ENCODE data around the gene TMEM82. TPM values are rescaled to one million over a fixed set of nuclear protein-coding genes. Genes with fewer than 3 reads are reported as not detected.

Gene TMEM82
- total RNA-seq, 1 experiment from 2014 or later: not detected

DNA sequence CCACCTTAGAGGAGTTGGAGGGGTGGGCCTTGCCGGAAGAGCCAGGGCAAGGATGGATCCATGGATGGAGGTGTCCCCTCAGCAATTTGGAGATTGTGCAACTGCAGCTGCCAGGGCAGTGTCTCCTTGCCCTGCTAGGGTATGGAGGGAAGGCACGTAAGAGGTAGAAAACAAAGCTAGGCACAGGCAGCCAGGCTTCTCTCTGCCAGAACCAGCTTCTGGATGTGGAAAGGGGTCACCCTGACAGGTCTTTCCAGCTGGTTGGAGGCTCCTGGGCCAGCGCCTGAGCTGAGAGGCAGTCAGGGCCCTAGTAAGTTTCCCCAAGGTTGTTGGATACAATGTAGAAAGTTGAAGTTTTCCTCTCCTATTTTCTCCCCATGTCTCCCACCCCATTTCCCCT, 21.4 kb upstream of the TMEM82 start:
- DNase-seq (ENCODE audit: low spot score): no peak

DNA sequence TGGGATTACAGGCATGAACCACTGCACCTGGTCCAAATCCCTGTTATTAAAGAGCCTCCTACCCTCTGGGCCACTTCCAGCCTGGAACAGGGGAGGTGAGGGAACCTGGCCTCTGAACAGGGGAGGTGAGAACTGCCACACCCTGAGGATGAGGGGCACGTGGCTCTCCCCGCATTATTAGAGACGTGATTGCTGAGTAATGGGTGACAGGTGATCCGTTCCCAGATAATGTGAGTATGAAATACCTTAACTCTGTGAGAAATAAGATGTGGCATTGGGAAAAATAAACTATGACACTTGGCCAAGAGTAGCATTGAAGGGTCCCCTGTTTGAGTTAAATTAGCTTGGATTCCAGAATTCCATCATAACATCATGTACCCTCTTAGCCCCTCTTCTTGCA, 19.9 kb upstream of the TMEM82 start:
- no peak for DNase-seq (ENCODE audit: low spot score)

DNA sequence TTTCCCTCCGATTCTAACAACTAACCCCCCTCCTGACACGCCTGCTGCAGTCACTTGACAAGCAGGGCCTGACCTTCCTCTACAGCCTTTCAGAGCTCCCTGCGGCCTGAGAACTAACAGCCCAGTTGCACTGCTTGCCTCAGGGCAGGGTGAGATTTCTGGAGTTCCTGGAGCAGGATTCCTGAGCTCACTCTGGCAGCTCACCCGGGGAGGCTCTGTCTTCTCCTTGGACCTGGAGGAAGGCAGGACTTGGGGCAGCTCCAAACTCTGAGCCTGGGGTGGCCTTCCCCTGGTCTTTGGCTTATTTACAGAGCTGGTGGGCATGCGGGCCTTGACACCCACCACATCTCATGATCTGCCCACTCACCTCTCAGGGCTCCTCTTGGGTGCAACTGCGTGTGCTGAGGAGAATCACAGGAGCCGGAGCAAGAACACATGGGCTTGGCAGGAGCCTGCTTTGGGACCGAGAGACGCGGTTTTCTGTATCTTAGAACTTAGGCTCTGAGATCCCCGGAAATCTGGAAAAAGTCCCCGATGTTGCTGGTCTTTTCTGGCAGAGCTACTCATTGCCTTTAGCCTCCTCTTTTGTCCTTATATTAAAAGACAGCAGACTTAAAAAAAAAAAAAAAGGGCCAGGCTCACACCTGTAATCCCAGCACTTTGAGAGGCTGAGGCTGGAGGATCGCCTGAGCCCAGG, 19.3 kb upstream of the TMEM82 start:
- DNase-seq (ENCODE audit: low spot score): no peak

DNA sequence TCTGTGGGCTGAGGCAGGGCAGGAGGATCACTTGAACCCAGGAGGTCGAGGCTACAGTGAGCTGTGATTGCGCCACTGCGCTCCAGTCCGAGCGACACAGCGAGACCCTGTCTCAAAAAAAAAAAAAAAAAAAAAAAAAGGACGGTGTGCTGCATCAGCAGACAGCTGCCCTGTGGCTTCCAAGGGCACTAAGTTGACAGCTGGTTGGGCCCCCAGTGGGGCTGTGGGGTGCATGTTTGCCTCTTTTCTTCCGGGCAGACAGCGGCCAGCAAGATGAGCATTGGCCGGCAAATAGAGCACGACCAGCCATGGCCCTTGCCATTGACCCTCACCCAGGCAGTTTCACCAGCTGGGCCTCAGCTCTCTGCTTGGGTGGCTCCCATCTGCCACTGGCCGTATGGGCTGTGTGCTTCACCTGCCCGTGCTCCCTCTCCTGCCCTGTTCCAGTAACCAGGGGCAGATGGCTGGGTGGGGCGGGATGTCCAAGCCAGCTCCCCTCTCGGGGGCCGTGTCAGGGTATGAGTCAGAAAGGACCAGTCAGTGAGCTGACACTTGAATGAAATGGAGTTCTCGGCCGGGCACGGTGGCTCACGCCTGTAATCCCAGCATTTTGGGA, 18.6 kb upstream of the TMEM82 start:
- no peak for DNase-seq (ENCODE audit: low spot score)

DNA sequence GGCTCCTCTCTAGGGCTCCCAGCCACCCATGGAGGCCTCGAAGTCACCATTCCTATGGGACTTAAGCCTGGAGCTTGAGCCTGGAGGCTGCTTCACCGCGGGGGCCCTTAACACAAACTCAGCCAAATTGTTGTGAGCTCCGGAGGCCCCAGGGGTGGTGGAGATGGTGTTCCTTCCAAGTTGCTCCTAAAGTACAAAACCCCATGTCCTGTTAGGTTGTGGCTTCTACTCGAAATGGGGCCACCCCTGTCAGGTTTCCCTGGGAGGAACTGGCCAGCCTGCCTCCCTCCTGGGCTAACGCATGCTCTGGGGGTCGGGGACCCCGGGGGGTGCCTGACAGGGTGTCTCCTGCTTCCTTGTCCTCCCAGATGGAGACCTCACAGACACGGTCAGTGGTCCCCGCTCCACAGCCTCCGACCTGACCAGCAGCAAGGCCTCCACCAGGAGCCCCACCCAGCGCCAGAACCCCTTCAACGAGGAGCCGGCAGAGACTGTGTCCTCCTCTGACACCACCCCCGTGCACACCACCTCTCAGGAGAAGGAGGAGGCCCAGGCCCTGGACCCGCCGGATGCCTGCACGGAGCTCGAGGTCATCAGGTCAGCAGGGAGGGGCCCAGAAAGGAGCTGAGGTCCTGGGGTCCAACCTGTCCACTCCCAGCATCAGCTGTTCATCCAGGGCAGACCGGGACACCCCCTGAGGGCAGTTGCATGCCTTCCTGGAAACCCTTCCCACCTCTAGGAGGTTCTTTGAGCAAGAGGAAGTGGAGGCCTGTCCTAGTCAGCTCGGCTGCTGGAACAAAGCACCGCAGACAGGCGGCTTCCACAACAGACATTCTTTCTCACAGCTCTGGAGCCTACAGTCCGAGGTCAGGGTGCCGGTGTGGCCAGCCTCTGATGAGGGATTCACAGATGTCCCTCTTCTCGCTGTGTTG, 17.1 kb upstream of the TMEM82 start:
- no peak for DNase-seq (ENCODE audit: low spot score)

DNA sequence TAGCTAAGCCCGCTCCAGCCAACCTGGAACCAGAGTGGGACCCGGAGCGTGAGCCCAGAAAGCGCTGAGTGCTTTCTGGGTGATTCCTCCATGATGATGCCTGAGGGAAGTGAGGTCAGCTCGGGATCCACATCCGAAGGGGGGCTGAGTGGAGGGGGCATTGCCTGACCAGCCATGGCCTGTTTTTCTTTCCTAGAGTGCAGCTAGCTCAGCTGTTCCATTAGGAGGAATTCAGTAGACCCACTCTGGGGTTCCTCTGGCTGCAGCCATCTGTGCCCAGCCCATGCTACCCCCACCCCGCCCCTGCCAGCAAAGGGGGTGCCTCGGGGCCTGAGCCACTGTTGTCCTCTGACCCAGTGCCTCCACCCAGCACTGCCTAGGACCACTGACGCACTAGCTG, 15.8 kb upstream of the TMEM82 start:
- no peak for DNase-seq (ENCODE audit: low spot score)

DNA sequence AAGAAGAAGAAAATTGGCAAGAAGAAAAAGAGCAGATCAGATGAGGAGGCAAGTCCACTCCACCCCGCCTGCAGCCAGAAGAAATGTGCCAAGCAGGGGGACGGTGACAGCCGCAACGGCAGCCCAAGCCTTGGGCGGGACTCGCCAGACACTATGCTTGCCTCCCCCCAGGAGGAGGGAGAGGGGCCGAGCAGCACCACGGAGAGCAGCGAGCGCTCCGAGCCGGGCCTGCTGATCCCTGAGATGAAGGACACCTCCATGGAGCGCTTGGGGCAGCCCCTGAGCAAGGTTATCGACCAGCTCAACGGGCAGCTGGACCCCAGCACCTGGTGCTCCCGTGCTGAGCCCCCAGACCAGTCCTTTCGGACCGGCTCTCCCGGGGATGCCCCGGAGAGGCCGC, 15.3 kb upstream of the TMEM82 start:
- no peak for DNase-seq (ENCODE audit: low spot score)

DNA sequence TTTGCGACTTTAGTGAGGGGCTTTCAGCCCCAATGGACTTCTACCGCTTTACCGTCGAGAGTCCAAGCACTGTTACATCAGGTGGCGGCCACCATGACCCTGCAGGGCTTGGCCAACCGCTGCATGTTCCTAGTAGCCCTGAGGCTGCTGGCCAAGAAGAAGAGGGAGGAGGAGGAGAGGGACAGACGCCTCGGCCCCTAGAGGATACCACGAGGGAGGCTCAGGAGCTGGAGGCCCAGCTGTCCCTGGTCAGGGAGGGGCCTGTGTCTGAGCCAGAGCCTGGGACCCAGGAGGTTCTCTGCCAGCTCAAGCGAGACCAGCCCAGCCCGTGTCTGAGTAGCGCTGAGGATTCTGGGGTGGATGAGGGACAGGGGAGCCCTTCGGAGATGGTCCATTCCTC, 14.9 kb upstream of the TMEM82 start:
- no peak for DNase-seq (ENCODE audit: low spot score)

DNA sequence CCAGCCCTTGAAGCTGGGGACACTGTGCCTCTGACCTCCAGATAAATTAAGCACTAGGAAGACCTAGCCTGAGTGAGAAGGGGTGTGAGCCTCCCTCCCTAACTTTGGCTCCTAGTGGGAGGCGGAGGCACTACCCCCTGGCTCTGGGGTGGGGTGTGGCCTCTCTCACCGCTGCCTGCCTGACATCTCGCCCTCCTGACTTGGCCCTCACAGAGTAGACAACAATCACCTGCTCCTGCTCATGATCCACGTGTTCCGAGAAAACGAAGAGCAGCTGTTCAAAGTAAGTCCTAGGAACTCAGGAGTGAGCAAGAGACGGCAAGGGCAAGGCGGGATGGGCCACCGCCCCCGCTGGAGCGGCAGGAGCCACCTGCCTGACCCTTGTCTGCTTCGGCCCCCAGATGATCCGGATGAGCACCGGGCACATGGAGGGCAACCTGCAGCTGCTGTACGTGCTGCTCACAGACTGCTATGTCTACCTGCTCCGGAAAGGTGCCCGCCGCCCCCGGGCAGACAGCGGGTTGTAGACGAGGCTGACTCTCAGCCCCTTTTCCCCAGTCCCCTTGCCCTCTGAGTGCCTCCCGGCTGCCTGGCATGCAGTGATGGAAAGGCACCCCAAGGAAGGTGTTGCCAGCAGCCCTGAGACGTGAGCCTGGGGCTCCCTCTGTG, 14.3 kb upstream of the TMEM82 start:
- no peak for DNase-seq (ENCODE audit: low spot score)

DNA sequence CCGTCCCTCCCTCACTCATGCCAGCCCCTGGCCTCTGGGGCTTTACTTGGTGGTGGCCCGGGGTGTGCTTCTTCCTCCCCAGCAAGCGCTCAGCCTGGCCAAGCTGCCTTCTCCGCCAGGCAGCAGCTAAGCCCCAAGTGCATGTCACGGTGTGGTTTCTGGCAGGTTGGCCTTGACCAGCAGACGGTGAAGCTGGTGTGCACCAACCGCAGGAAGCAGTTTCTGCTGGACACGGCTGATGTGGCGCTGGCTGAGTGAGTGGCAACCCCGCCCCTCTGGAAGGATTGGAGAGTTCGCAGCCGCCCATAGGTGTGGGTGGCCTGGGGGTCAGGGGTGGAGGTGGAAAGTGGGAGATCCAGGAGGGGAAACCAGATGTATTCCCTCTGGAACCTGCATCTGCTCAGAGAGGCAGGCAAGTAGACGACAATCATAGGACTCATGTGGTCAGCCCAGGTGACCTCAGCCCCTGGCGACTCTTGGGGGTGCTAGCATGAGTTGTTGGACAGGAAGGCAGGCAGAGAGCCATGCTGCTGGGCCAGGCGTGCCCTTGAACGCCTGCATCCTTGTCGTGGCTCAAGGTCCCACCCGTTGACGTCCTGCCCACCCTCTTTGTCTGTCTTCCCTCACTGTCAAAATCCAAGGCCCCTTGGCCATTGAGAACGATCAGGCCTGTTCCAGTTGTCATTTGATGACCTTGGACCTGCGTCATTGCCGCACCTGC, 13.2 kb upstream of the TMEM82 start:
- DNase-seq (ENCODE audit: low spot score): no peak

DNA sequence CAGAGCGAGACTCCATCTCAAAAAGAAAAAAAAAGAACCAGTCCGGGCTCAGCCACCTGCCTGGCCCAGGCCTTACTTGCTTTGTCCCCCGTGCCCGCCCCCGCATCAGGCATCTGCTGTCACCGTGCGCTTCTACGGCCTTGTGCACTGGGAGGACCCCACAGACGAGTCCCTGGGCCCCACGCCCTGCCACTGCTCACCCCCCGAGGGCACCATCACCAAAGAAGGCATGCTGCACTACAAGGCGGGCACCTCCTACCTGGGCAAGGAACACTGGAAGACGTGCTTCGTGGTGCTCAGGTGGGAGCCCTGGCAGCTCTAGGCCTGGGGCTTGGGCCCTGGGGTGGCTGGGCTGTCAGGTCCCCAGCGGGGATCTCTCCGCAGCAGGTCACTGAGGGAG, 11.9 kb upstream of the TMEM82 start:
- no peak for DNase-seq (ENCODE audit: low spot score)

DNA sequence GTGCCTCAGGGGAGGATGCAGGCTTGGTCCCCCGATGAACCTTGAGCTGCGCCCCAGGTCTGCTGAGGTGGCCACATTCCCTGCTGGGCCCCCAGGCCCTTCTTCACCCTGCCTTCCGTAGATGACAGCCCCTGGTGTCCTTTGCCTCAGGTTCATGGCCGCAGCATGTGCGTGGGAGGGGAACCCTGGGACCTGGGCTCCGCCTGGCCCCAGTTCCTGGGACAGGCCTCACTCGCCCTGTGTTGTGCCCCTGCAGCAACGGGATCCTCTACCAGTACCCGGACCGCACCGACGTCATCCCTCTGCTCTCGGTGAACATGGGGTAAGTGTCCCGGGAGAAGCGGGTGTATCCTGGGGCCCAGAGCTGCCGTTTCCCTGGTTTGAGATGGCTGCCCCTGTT, 11.4 kb upstream of the TMEM82 start:
- no peak for DNase-seq (ENCODE audit: low spot score)

DNA sequence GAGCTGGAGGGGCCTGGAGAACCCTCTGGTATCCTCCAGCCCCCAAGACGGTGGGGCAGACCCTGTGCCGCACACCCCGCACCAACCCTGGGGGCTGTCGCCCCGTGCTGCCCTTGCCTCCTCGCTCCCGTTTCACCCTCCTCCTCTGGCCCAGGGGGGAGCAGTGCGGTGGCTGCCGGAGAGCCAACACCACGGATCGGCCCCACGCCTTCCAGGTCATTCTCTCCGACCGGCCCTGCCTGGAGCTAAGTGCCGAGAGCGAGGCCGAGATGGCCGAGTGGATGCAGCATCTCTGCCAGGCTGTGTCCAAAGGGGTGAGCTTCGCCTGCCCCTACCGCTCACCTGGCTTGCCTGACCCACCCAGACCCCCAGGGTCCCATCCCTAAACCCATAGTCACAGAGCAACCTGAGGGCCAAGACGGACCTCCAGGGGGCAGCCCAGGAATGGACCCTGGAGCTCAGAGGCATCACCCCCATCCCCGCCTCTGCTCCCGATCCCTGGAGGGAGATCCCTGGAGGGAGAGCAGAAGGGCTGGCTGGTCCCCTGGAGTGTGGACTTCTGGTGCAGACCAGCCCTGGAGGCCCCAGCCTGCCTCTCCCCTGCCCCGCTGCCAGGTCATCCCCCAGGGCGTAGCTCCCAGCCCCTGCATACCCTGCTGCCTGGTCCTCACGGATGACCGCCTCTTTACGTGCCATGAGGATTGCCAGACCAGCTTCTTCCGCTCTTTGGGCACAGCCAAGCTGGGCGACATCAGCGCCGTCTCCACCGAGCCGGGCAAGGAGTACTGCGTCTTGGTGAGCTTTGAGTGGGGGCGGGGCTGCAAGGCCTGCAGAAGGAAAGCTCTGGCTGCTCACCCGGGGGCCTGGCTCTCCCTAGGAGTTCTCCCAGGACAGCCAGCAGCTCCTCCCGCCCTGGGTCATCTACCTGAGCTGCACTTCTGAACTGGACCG, 10.3 kb upstream of the TMEM82 start:
- DNase-seq (ENCODE audit: low spot score): no peak

DNA sequence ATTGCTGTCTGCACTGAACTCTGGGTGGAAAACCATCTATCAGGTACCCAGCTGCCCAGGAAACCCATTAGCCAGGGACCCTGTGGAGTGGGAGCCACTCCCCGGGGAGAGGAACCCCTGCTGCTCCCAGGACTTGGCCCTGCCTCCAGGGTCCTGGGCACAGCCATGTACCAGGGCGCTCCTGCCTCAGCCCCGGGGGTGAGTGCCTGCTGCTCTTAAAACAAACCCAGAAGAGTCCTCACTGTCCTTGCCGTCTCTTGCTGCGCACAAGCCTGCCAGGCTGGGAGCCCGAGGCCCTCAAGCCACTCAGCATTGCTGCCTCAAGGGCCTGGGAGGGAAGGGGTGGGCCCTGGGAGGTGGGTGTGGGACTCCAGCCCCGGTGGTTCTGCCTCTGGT, 9.6 kb upstream of the TMEM82 start:
- DNase-seq (ENCODE audit: low spot score): no peak

DNA sequence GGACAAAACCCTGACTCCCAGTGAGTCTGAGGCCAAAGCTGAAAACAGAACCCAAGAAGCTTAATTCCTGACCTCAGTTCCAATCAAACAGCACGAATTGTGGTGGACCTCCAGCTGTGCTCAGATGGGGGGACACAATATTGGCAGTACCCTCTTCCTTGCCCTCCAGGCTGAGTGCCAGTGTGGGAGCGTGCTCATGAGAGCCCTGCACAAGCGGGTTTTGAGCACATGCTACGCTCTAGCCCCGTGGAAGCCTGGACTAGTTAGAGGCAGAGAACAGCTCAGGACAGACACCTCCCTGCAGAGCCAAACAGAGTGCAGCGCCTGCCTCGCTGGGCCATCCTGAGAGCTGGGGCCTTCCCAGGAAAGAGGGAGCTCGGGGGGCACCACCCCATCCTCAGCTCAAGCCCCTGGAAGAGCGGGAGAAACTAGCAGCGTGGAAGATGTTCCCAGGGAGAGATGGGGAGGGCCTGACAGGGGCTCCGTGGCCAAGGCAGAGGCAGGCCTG, 9.0 kb upstream of the TMEM82 start:
- DNase-seq (ENCODE audit: low spot score): no peak

DNA sequence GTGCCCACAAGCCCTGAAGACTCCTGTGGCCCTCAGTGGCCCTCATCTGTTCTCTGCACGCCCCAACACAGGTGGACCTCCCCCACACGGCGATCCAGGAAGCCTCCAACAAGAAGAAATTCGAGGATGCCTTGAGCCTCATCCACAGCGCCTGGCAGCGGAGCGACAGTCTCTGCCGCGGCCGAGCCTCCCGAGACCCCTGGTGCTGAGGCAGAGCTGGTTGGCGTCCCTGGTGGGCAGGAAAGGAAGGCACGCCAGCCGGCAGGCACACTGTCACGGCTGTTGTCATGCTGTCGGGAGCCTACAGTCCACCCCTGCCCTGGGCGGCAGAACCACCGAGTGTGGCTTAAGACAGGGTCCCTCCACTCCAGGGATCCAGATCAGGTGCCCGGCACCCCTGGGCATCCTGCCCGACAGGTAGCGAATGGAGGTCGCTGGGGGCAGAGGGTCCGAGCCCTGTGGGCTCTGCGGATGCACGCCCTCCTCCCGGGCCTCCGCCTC, 8.5 kb upstream of the TMEM82 start:
- DNase-seq (ENCODE audit: low spot score): no peak

DNA sequence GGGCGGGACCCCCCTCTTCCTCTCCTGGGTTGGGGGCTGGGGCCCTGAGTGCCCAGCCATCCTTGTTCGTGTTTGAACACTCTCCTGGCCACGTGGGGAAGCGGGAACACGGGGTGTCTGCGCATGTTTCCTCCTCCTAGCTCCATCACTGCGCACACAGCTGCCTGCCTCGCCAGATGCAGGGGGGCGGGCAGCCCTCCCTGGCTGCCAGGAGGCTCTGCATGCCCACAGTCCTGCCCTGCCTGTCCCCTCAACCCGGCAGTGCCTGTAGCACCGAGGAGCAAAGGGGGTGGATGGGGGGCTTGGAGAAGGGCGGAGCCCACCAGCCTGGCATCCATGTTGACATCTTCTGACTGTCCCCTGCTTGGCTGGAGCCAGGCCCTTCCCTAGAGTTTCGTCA, 8.0 kb upstream of the TMEM82 start:
- no peak for DNase-seq (ENCODE audit: low spot score)

DNA sequence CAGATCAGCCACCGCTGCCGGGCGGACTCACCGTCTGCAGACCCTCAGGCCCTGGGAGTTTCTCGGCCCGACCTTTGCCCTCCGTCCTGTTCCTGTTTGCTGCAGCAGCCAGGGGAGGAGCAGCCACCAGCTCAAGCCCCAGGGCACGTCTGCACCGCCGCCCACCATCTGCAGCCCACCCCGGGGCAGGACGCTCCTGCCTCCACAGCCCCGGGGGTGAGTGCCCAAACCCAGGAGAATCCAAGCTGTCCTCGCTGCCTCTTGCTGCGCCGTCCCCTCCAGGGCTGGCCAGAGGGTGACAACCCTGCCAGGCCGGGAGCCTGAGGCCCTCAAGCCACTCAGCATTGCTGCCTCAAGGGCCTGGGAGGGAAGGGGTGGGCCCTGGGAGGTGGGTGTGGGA, 7.4 kb upstream of the TMEM82 start:
- no peak for DNase-seq (ENCODE audit: low spot score)

DNA sequence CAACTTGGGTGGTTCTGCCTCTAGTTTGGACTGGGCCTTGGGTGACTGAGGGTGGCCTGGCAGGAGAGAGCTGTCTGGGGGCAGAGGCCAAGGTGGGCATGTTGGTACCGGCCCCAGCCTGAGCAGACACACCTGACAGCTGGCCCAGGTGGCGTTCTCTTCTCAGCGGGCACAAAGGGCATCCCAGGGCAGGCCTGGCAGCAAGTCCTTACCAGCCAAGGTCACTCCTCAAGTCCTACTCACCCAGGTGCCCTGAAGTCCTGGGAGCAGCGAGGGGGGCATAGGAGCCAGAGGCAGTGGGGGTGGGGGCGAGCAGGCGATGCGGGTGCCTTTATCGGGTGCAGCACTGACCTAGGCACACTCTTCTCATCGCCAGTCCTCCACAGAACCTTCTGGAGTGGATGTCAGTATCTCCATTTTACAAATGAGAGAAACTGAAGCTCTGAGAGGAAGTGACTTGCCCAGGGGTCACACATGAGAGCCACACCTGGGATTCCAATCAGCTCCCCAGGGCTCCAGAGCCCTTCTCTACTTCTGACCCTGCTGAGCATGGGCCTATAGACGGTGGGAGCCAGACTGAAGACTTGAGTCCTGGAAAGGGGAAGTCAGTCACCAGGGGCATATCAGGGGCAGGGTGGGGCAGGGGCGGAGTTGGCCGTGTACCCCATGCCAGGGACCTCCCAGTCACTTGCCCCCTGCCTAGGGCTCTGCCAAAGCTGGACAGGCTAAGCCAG, 6.8 kb upstream of the TMEM82 start:
- DNase-seq (ENCODE audit: low spot score): no peak

All from H4 (cell line).